HG03108 (cell line): ENCODE data around the gene ACAT2.
"Not testable (repeated sequence)": the region's sequence is repeated elsewhere in the genome, so short reads cannot be mapped to it uniquely, and the experiment has no call there.

Experiments
- ATAC-seq: cut with Tn5 transposase; IDR thresholded peaks from one replicate; pipeline ENCODE4 v1.9.1; 2021; ENCODE audit warnings: moderate library complexity; ENCODE audit not compliant: unreplicated experiment

Gene ACAT2

GRCh38 chr6:159806021-159806458 lies 44.2 kb downstream of the ACAT2 start:
- no peak for ATAC-seq

GRCh38 chr6:159807150-159807858 lies 45.5 kb downstream of the ACAT2 start:
- no peak for ATAC-seq

- ATAC-seq = no peak
Observed at GRCh38 chr6:159808647-159809046, 46.8 kb downstream of the ACAT2 start.

- peak; percentile 87 for ATAC-seq
Observed at GRCh38 chr6:159809149-159809548, 47.3 kb downstream of the ACAT2 start.

- no peak for ATAC-seq
Observed at GRCh38 chr6:159813781-159814180, 51.9 kb downstream of the ACAT2 start.

- no peak for ATAC-seq
Observed at GRCh38 chr6:159815410-159815809, 53.6 kb downstream of the ACAT2 start.

GRCh38 chr6:159816775-159817174 lies 54.9 kb downstream of the ACAT2 start:
- ATAC-seq = not testable (repeated sequence)

- no peak for ATAC-seq
Observed at GRCh38 chr6:159817951-159818739, 56.3 kb downstream of the ACAT2 start.

- ATAC-seq = no peak
Observed at GRCh38 chr6:159819098-159819497, 57.3 kb downstream of the ACAT2 start.

- ATAC-seq = no peak
Observed at GRCh38 chr6:159819932-159820640, 58.2 kb downstream of the ACAT2 start.

GRCh38 chr6:159821122-159821521 lies 59.3 kb downstream of the ACAT2 start:
- no peak for ATAC-seq

- no peak for ATAC-seq
Observed at GRCh38 chr6:159821726-159822125, 59.9 kb downstream of the ACAT2 start.

GRCh38 chr6:159823953-159824352 lies 62.1 kb downstream of the ACAT2 start:
- ATAC-seq = no peak

- not testable (repeated sequence) for ATAC-seq
Observed at GRCh38 chr6:159824690-159825089, 62.8 kb downstream of the ACAT2 start.

- ATAC-seq = no peak
Observed at GRCh38 chr6:159826004-159826403, 64.2 kb downstream of the ACAT2 start.

GRCh38 chr6:159826968-159827647 lies 65.3 kb downstream of the ACAT2 start:
- no peak for ATAC-seq

GRCh38 chr6:159828074-159828473 lies 66.2 kb downstream of the ACAT2 start:
- no peak for ATAC-seq
